Parathyroid adenoma (tissue), 2 donors: ENCODE data around the gene CACNG3.

ENCODE experiments used
- H2AFZ ChIP-seq: fragments of 300-600 bp; sonication (generic); one replicate; pipeline ENCODE4 v1.7.0; 2017; ENCODE audit warnings: antibody characterized with exemption, mild to moderate bottlenecking
- H3K27ac ChIP-seq: fragments of 300-600 bp; sonication (generic); one replicate; pipeline ENCODE4 v1.7.0; 2017
- H3K27me3 ChIP-seq: fragments of 300-600 bp; sonication (generic); one replicate; pipeline ENCODE4 v1.7.0; 2017; ENCODE audit warnings: low read length; ENCODE audit not compliant: control insufficient read depth, insufficient read depth
- H3K36me3 ChIP-seq: fragments of 300-600 bp; sonication (generic); one replicate; pipeline ENCODE4 v1.7.0; 2017; ENCODE audit warnings: low read length; ENCODE audit not compliant: control insufficient read depth, insufficient read depth
- H3K4me1 ChIP-seq: fragments of 300-600 bp; sonication (generic); one replicate; pipeline ENCODE4 v1.7.0; 2017; ENCODE audit warnings: control low read depth
- H3K4me2 ChIP-seq: fragments of 300-600 bp; sonication (generic); one replicate; pipeline ENCODE4 v1.7.0; 2017; ENCODE audit warnings: low read length
- H3K4me3 ChIP-seq: fragments of 300-600 bp; sonication (generic); one replicate; pipeline ENCODE4 v1.7.0; 2017; ENCODE audit warnings: low read depth, low read length
- H3K79me2 ChIP-seq: fragments of 300-600 bp; sonication (generic); one replicate; pipeline ENCODE4 v1.7.0; 2017; ENCODE audit warnings: control low read depth
- H3K9ac ChIP-seq: fragments of 300-600 bp; sonication (generic); one replicate; pipeline ENCODE4 v1.7.0; 2017; ENCODE audit warnings: mild to moderate bottlenecking
- H3K9me3 ChIP-seq: fragments of 300-600 bp; sonication (generic); one replicate; pipeline ENCODE4 v1.7.0; 2017; ENCODE audit warnings: low read length; ENCODE audit not compliant: control insufficient read depth
- CTCF ChIP-seq: fragments of 300-600 bp; sonication (generic); IDR thresholded peaks from one replicate; pipeline ENCODE4 v1.7.0; 2017; ENCODE audit warnings: antibody characterized with exemption, mild to moderate bottlenecking
- donor health status: primary hyperparathyroidism.

Gene CACNG3

GRCh38 chr16:24344784-24345183, 88.6 kb downstream of the CACNG3 start:
- no peaks in the 10 kb centered on the region for H3K4me1 ChIP-seq
- no peak overlapping the region for H3K27ac ChIP-seq
- no peaks in the 10 kb centered on the region for H3K9me3 ChIP-seq
- TF ChIP-seq CTCF: no peak
- H3K36me3 ChIP-seq: no peaks in the 10 kb centered on the region
- no peak overlapping the region for H3K4me2 ChIP-seq
- no peak overlapping the region for H2AFZ ChIP-seq
- no peaks in the 10 kb centered on the region for H3K27me3 ChIP-seq
- H3K9ac ChIP-seq: no peak overlapping the region
- no peak overlapping the region for H3K4me3 ChIP-seq
- no peaks in the 10 kb centered on the region for H3K79me2 ChIP-seq

DNA sequence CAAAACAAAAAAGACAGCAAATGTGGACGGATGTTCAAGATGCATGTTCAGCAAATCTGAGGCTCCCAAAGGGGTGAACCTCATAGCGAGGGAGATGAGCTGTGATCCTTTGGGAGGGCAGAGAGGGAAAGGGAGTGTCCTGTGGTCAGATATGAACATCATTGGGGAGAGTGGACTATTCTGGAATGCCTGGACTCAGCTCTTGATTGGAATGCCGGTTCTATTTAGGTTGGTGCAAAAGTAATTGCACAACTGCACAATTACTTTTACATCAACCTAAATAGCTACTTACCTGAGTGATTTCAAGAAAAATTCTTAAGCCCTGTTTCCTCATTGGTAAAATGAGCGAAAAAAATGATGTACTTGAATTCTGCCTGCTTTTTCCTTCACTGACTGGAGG, 89.6 kb downstream of the CACNG3 start:
- Histone ChIP-seq H3K27ac (no peak overlapping the region), H3K36me3 (no peaks in the 10 kb centered on the region), H3K4me1 (no peaks in the 10 kb centered on the region), H3K27me3 (no peaks in the 10 kb centered on the region), H3K4me2 (no peak overlapping the region), H3K79me2 (no peaks in the 10 kb centered on the region), H2AFZ (no peak overlapping the region), H3K9ac (no peak overlapping the region), H3K9me3 (no peaks in the 10 kb centered on the region), H3K4me3 (no peak overlapping the region)
- no peak for TF ChIP-seq CTCF

GRCh38 chr16:24346734-24347133, 90.6 kb downstream of the CACNG3 start:
- no peaks in the 10 kb centered on the region for H3K27me3 ChIP-seq
- no peaks in the 10 kb centered on the region for H3K9me3 ChIP-seq
- H3K9ac ChIP-seq: no peak overlapping the region
- no peak overlapping the region for H3K4me3 ChIP-seq
- TF ChIP-seq CTCF: no peak
- no peaks in the 10 kb centered on the region for H3K4me1 ChIP-seq
- no peak overlapping the region for H3K27ac ChIP-seq
- no peak overlapping the region for H2AFZ ChIP-seq
- H3K36me3 ChIP-seq: no peaks in the 10 kb centered on the region
- H3K79me2 ChIP-seq: no peaks in the 10 kb centered on the region
- H3K4me2 ChIP-seq: no peak overlapping the region

DNA sequence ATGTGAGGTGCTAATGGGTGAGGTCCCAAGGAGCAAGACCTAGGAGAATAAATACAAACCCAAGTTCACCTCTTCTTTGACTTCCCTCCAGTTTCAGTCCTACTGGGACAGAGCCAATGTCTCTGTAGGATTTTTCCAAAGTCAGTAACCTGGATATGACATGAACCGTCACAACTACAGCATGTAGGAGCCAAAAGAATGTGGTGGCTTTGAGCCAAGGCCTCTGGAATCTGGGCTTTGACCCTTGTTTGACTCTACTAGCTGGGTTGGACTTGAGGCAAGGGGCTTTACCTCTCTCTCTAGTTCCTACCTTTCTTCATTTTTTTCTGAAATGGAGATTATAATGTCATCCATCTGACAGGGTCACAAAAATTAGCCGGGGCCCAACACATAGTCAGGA, 91.4 kb downstream of the CACNG3 start:
- no peak overlapping the region for H3K9ac ChIP-seq
- no peak overlapping the region for H2AFZ ChIP-seq

More for the DNA sequence above, 91.4 kb downstream of the CACNG3 start:
- no peaks in the 10 kb centered on the region for H3K36me3 ChIP-seq
- H3K4me1 ChIP-seq: no peaks in the 10 kb centered on the region
- H3K4me3 ChIP-seq: no peak overlapping the region
- H3K4me2 ChIP-seq: no peak overlapping the region
- no peaks in the 10 kb centered on the region for H3K9me3 ChIP-seq
- no peaks in the 10 kb centered on the region for H3K79me2 ChIP-seq
- no peak overlapping the region for H3K27ac ChIP-seq
- TF ChIP-seq CTCF: no peak
- H3K27me3 ChIP-seq: no peaks in the 10 kb centered on the region
